Amniotic epithelial cell (primary cell): Measurements from ENCODE around the gene TREML4.
A peak's percentile ranks its signal among the peaks of the same experiment; 100 is the strongest.

Experiments used
- DNase-seq: peaks from one replicate; pipeline ENCODE4 v3.0.0-alpha.2; 2010; ENCODE audit warnings: low read depth

The TREML4 gene

DNA sequence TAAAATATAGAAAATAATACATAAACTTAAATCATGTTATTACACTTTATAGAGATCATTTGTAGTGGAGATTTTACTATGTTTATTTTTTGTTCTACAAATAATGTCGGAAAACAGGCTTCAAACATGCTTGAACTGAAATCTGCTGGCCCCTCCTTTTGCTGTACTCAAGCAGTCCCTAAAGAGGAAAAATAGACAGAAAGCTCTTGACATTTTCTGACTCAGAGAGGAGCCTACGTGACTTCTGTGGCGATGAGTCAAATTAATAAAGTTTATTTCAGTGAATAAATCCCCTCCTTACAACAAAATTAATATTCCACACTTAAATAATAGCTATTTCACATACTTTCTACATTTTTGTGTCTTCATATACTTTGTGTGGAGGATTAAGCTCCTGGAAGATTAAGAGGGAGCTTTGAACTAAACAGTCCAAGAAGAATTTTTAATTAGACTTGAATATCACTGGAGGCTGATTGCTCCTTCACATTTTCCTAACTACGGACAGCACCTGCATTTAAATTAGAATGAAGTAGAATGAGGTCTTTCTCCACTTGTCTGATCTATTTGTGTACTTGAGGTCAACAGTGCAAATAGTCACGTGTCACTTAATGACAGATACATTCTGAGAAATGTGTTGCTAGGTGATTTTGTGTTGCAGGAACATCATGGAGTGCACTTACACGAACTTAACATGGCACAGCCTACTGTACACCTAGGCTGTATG lies 60.0 kb downstream of the TREML4 start:
- DNase-seq, result peak; percentile 38
